Activated CD4-positive, alpha-beta memory T cell treated with anti-CD3 and anti-CD28 coated beads, Interleukin-2, amount 10 ng/mL, durations not matched to agents 7 days and 5 days (primary cell): ENCODE results near the gene NDUFA8. TPM values are rescaled to one million over a fixed set of nuclear protein-coding genes. Genes with fewer than 3 reads are reported as not detected.

ENCODE experiments used
- CTCF ChIA-PET: fragments of 350-600 bp; sonication (Branson Sonifier 250); formaldehyde crosslinking; loops from one replicate; lab custom pipeline; 2021; ENCODE audit warnings: antibody characterized with exemption, inconsistent platforms; lab: Charles Lee
- POLR2A ChIA-PET: fragments of 350-600 bp; sonication (Branson Sonifier 250); formaldehyde crosslinking; loops from one replicate; lab custom pipeline; 2021; ENCODE audit warnings: antibody characterized with exemption; lab: Charles Lee
- DNase-seq: peaks from one replicate; pipeline ENCODE4 v3.0.0-alpha.2; 2020
- H3K27ac Mint-ChIP-seq: one replicate; pipeline ENCODE4 v1.8.0; 2021; ENCODE audit warnings: mild to moderate bottlenecking, mixed read lengths
- H3K27me3 Mint-ChIP-seq: one replicate; pipeline ENCODE4 v1.8.0; 2021; ENCODE audit warnings: mixed read lengths
- H3K36me3 Mint-ChIP-seq: one replicate; pipeline ENCODE4 v1.8.0; 2021; ENCODE audit warnings: low read depth, mixed read lengths
- H3K4me1 Mint-ChIP-seq: one replicate; pipeline ENCODE4 v1.8.0; 2021; ENCODE audit warnings: mixed read lengths
- H3K4me3 Mint-ChIP-seq: one replicate; pipeline ENCODE4 v1.8.0; 2021; ENCODE audit warnings: mild to moderate bottlenecking, mixed read lengths
- H3K9me3 Mint-ChIP-seq: one replicate; pipeline ENCODE4 v1.8.0; 2021; ENCODE audit warnings: mixed read lengths
- total RNA-seq, 2 experiments: library from RNA; stranded (reverse); gene quantifications; one replicate each; pipeline ENCODE4 v1.2.3, GENCODE V29; 2021

NDUFA8 gene
- total RNA-seq, 2 experiments from 2014 or later: 36.1 to 37.0 TPM

DNA sequence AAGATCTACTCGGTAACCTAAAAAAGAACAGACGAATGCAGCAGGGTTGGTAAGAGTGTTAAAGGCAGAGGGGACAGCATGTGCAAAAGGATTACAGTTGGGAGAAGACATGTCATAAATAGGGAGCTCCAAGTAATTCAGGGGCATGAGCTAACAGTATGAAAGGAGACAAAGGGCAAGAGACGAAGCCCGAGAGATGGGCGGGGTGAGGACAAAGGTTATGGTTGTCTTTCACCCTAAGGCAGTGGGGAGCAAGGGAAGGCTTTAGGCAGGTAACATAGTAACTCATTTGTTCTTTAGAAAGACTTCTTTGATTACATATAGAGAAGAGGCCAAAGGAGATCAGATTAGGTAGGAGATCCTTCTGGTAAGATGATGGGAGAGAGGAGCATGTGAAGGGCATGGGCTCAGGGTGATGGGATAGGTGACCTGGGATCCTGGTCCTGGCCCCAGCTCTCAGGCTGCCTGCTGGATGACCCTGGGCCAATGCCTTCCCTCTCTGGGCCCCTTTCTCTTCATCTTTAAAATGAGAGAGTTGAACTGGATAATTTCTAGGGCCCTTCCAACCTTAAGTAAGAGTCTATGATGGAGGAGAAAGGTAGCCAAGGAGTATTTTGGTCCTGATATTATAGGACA, 19.6 kb upstream of the NDUFA8 start:
- DNase-seq: no peak
- Mint-ChIP-seq H3K4me1 (no peaks in the 10 kb centered on the region), H3K9me3 (no peaks in the 10 kb centered on the region), H3K27ac (no peak overlapping the region), H3K36me3 (no peaks in the 10 kb centered on the region), H3K4me3 (no peak overlapping the region), H3K27me3 (peaks cover 10% of the 10 kb centered on the region)
- ChIA-PET CTCF (no interaction called here), POLR2A (no interaction called here)

DNA sequence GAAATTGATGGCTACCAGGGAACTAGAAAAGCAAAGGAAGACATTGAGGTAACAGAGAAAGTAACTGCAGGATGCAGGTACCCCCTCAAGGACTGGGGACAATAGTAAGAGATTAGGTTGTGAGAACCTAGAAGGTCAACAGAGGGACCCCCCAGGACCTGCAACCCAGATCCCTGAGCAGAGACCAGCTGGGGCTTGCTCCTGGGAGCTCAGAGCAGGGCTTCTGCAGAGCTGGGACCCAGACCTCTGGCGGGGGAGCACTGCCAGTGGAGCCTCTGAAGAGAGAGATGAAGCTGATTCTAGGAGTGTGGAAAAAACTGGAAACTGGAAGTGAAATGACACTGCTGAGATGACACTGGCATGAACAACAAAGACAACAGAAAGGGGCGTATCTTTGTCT, 17.3 kb upstream of the NDUFA8 start:
- H3K27me3 Mint-ChIP-seq: peaks cover 21% of the 10 kb centered on the region
- H3K4me3 Mint-ChIP-seq: no peak overlapping the region
- H3K36me3 Mint-ChIP-seq: no peaks in the 10 kb centered on the region
- no peak overlapping the region for H3K27ac Mint-ChIP-seq
- POLR2A ChIA-PET: no interaction called here
- H3K4me1 Mint-ChIP-seq: no peaks in the 10 kb centered on the region
- no peak for DNase-seq
- H3K9me3 Mint-ChIP-seq: no peaks in the 10 kb centered on the region
- CTCF ChIA-PET: interaction anchor here (0.9 kb wide), 1 partner anchor 173 kb away, joined by 3 read pairs; no protein-coding TSS in a partner anchor

DNA sequence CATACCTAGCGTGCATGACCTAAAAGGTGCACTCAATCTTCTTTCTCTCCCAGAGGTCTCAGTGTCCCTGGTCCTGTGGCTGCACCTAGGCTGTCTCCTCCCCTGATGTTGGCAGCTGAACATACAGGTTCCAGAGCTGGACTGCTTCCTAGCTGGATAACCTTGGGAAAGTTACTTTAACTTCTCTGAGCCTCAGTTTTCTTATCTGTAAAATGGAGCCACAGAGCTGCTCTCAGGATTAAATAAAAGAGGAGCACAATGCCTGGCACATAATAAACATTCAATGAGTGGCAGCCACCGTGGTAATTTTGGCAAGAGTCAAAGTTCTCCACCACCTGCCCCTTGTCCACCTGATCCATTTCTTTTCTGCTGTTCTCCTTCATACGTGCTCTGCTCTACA, 14.1 kb upstream of the NDUFA8 start:
- no peak overlapping the region for H3K4me3 Mint-ChIP-seq
- CTCF ChIA-PET: no interaction called here
- POLR2A ChIA-PET: no interaction called here

DNA sequence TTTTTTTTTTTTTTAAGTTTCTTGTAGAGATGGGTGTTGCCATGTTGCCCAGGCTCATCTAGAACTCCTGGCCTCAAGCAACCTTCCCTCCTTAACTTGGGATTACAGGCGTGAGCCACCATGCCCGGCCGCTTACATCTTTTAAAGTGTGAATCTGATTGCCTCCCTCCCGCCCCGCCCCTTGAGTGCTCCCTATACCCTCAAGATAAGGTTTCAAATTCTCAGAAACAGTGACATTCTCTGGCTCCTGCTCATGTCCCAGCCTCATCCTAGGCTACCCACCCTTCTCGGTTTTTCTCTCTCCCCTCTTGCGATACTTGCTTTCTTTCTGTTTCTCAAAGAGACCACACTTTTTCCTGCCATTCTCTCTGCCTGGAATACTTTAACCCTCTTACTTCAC, 12.6 kb upstream of the NDUFA8 start:
- H3K27ac Mint-ChIP-seq: no peak overlapping the region
- ChIA-PET POLR2A (no interaction called here), CTCF (no interaction called here)
- H3K36me3 Mint-ChIP-seq: no peaks in the 10 kb centered on the region
- no peak overlapping the region for H3K4me3 Mint-ChIP-seq
- H3K4me1 Mint-ChIP-seq: no peaks in the 10 kb centered on the region
- peaks cover 22% of the 10 kb centered on the region for H3K27me3 Mint-ChIP-seq
- H3K9me3 Mint-ChIP-seq: no peaks in the 10 kb centered on the region
- DNase-seq: no peak

More for the DNA sequence above, 14.1 kb upstream of the NDUFA8 start:
- no peaks in the 10 kb centered on the region for H3K4me1 Mint-ChIP-seq
- DNase-seq: no peak
- no peak overlapping the region for H3K27ac Mint-ChIP-seq
- H3K9me3 Mint-ChIP-seq: no peaks in the 10 kb centered on the region
- H3K36me3 Mint-ChIP-seq: no peaks in the 10 kb centered on the region
- H3K27me3 Mint-ChIP-seq: peaks cover 20% of the 10 kb centered on the region

DNA sequence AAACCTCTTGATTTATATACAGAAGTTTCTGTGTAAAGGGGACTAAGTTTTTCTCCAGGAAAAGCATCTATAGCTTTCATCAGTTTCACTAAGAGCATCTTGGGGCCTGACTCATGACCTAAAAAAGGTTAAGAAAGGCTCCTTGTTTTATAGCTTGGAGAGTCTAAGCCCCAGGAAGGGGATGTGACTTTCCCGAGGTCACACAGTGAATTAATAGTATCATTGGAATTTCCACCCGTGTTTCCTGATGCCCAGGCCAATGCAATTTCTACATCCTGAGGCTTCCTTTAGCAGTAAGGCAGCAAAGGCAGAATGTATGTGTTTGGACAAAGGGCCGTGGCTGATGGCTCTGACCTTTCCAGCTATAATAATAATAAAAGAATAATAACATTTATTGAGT, 8.8 kb upstream of the NDUFA8 start:
- Mint-ChIP-seq H3K27me3 (peaks cover 34% of the 10 kb centered on the region), H3K27ac (no peak overlapping the region), H3K4me3 (no peak overlapping the region), H3K36me3 (no peaks in the 10 kb centered on the region), H3K4me1 (no peaks in the 10 kb centered on the region), H3K9me3 (no peaks in the 10 kb centered on the region)
- ChIA-PET CTCF (no interaction called here), POLR2A (no interaction called here)
- DNase-seq: no peak

DNA sequence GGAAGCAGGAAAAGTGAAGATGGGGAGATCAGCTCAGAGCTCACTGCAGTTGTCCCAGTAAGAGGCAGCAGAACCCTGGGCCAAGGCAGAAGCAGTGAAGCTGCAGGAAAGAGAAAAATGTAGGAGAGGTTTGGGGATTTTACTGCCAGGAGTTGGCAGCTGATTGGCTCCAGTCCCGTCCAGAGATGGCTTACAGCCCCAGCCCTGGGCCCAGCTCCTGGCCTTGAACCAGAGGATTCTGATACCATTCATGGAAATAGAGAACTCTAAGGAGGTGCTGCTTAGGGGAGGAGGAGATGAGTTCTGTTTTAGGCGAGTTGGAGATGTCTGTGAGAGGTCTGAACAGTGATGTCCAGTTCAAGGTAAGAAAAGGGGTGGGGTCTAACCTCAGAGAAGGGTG, 4.7 kb upstream of the NDUFA8 start:
- CTCF ChIA-PET: no interaction called here
- H3K27me3 Mint-ChIP-seq: peaks cover 41% of the 10 kb centered on the region
- POLR2A ChIA-PET: no interaction called here
- no peak overlapping the region for H3K4me3 Mint-ChIP-seq
- DNase-seq: no peak
- peaks cover 5% of the 10 kb centered on the region for H3K9me3 Mint-ChIP-seq
- H3K27ac Mint-ChIP-seq: no peak overlapping the region
- peaks cover 7% of the 10 kb centered on the region for H3K4me1 Mint-ChIP-seq
- peaks cover 2% of the 10 kb centered on the region for H3K36me3 Mint-ChIP-seq

DNA sequence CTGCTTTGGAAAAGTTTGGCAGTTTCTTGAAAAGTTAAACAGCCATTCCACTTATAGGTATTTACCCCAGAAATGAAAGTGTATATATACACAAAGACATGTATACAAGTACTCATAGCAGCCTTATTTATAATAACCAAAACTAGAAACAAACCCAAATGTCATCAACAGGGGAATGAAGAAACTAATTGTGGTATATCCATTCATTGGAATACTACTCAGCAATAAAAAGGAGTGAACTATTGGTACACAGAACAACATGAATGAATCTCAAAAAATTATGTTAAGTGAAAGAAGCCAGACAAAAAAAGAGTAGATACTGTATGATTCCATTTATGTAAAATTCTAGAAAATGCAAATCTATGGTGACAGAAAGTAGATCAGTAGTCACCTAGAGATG, 2.8 kb upstream of the NDUFA8 start:
- CTCF ChIA-PET: no interaction called here
- no peak for DNase-seq
- peaks cover 5% of the 10 kb centered on the region for H3K9me3 Mint-ChIP-seq
- H3K4me1 Mint-ChIP-seq: peaks cover 19% of the 10 kb centered on the region
- POLR2A ChIA-PET: no interaction called here
- peaks cover 5% of the 10 kb centered on the region for H3K36me3 Mint-ChIP-seq
- H3K27me3 Mint-ChIP-seq: peaks cover 35% of the 10 kb centered on the region
- no peak overlapping the region for H3K4me3 Mint-ChIP-seq
- no peak overlapping the region for H3K27ac Mint-ChIP-seq

DNA sequence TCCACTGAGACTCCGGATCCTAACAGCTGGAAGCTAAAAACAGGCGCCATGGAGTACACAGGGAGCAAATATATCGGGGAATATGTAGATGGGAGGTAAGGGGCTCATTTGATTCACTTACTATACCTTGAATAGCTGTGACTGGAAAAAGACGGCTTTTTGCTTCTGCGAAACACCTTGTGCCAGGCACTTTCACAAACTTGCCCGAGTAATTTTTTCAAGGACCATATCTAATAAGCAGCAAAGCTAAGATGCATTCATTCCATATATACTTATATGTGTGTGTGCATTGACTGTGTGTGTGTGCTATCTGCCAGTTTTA, 307 bp upstream of the NDUFA8 start:
- POLR2A ChIA-PET: interaction anchor here (1.4 to 2.5 kb wide), 2 partner anchors 18 to 105 kb away, joined by 3 to 14 read pairs; partner anchors contain the start of genes MRRF and RBM18
- H3K9me3 Mint-ChIP-seq: peaks cover 5% of the 10 kb centered on the region
- CTCF ChIA-PET: interaction anchor here (1.0 kb wide), 1 partner anchor 61 kb away, joined by 7 read pairs; no protein-coding TSS in a partner anchor
- peaks cover 24% of the 10 kb centered on the region for H3K4me1 Mint-ChIP-seq
- peaks cover 28% of the 10 kb centered on the region for H3K27me3 Mint-ChIP-seq
- DNase-seq: no peak
- H3K27ac Mint-ChIP-seq: peak overlapping the region; percentile 84
- H3K4me3 Mint-ChIP-seq: peak overlapping the region; percentile 97
- H3K36me3 Mint-ChIP-seq: peaks cover 5% of the 10 kb centered on the region

DNA sequence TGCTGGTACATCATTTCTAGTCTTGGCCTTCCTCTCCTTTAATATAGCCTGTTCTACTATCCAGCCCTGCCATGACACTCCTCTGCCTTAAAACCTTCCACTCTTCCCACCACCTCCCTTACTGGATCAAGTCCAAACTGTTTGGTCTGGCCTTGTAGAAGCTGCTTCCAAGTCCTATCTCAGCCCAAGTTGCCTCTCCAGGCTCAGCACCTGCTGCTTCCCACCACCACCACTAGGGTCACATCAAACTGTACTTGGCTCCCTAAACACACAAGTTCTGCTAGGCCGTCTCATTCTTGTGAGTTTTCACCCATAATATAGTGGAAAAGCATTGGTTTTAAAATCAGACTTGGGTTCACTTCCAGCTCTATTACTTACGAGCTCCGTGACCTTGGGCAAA, 1.4 kb downstream of the NDUFA8 start:
- H3K27ac Mint-ChIP-seq: no peak overlapping the region
- DNase-seq: peak; percentile 38

DNA sequence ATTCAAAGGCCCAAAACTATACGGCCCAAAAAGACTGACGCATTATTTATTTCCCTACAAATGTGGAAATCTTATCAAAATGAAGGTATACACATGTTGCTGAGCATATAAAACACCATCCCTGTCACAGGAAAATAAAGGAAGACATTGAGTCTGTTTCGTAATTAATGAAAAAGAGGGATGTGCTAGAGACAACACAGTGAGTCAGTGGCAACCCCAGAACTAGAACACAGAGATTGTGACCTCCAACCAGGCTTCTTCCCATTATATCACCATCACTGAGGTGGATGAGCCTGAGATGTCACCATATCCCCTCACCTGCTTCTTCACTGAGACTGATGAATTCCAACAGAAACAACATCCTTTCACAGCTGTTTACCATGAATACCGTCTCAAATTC, 3.8 kb downstream of the NDUFA8 start:
- CTCF ChIA-PET: interaction anchor here (1.8 to 3.7 kb wide), 3 partner anchors 10 to 194 kb away, joined by 4 to 19 read pairs (median 5); no protein-coding TSS in a partner anchor
- no peak overlapping the region for H3K4me3 Mint-ChIP-seq
- H3K36me3 Mint-ChIP-seq: peaks cover 5% of the 10 kb centered on the region
- H3K27me3 Mint-ChIP-seq: peaks cover 5% of the 10 kb centered on the region
- no peak overlapping the region for H3K27ac Mint-ChIP-seq
- DNase-seq: no peak
- POLR2A ChIA-PET: no interaction called here
- no peaks in the 10 kb centered on the region for H3K9me3 Mint-ChIP-seq
- peaks cover 26% of the 10 kb centered on the region for H3K4me1 Mint-ChIP-seq

More for the DNA sequence above, 1.4 kb downstream of the NDUFA8 start:
- Mint-ChIP-seq H3K4me3 (peak overlapping the region; percentile 40), H3K9me3 (peaks cover 5% of the 10 kb centered on the region), H3K4me1 (peaks cover 26% of the 10 kb centered on the region), H3K27me3 (peaks cover 18% of the 10 kb centered on the region), H3K36me3 (peaks cover 5% of the 10 kb centered on the region)
- ChIA-PET POLR2A (interaction anchor here (1.4 to 2.5 kb wide), 2 partner anchors 64 to 107 kb away, joined by 3 to 14 read pairs; partner anchors contain the start of genes MRRF and RBM18), CTCF (interaction anchor here (0.9 to 2.2 kb wide), 4 partner anchors 13 to 193 kb away, joined by 3 to 7 read pairs (median 4); no protein-coding TSS in a partner anchor)

DNA sequence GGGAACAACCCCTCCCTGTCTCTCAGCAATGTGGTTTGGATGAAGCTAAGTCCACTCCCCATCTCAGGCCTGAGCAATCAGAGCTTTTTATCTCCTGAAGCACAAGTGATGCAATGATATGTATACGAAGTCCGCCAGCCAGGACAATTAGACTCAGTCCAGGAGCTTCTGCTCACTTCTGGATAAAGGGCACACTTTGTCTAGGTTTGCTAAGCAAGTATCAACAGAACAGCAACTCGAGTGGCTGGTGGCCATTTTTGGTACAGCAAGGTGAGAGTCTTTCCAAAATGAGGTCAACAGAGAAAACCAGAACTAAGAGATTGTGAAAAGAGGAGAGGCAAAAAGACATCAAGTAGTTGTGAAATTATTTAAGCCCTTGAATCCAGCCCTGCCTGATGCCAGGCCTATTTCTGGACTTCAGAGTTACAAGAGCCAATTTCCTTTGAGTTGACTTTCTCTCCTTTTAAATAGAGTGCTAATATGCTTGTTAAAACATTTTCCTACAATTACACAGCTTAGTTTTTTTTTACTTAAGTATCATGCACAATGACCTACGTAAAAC, 8.2 kb downstream of the NDUFA8 start:
- H3K27me3 Mint-ChIP-seq: no peaks in the 10 kb centered on the region
- H3K27ac Mint-ChIP-seq: no peak overlapping the region
- no peak for DNase-seq
- no peak overlapping the region for H3K4me3 Mint-ChIP-seq
- CTCF ChIA-PET: interaction anchor here (1.7 kb wide), 1 partner anchor 26 kb away, joined by 5 read pairs; no protein-coding TSS in a partner anchor
- H3K36me3 Mint-ChIP-seq: peaks cover 18% of the 10 kb centered on the region
- POLR2A ChIA-PET: interaction anchor here (1.0 kb wide), 1 partner anchor 113 kb away, joined by 5 read pairs; the partner anchor contains the start of genes MRRF and RBM18
- H3K9me3 Mint-ChIP-seq: no peaks in the 10 kb centered on the region
- peaks cover 1% of the 10 kb centered on the region for H3K4me1 Mint-ChIP-seq

DNA sequence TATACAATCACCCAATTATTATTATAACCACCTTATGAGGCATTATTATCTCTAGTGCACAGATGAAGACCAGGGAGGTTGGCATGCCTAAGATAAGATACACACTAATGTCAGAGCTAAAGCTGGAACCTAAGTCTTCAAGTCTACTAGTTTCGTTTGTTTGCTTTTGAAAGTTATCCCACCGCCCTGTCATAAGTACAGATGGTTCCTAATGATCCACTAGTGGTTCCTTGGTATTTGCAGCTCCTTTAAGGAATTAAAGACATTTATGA, 14.1 kb downstream of the NDUFA8 start:
- no peaks in the 10 kb centered on the region for H3K27me3 Mint-ChIP-seq
- H3K4me3 Mint-ChIP-seq: no peak overlapping the region
- ChIA-PET CTCF (interaction anchor here (0.7 to 5.3 kb wide), 6 partner anchors 9 to 205 kb away, joined by 3 to 23 read pairs (median 6); no protein-coding TSS in a partner anchor), POLR2A (no interaction called here)
- DNase-seq: no peak
- H3K36me3 Mint-ChIP-seq: peaks cover 31% of the 10 kb centered on the region
- no peak overlapping the region for H3K27ac Mint-ChIP-seq
- H3K4me1 Mint-ChIP-seq: no peaks in the 10 kb centered on the region
- no peaks in the 10 kb centered on the region for H3K9me3 Mint-ChIP-seq

DNA sequence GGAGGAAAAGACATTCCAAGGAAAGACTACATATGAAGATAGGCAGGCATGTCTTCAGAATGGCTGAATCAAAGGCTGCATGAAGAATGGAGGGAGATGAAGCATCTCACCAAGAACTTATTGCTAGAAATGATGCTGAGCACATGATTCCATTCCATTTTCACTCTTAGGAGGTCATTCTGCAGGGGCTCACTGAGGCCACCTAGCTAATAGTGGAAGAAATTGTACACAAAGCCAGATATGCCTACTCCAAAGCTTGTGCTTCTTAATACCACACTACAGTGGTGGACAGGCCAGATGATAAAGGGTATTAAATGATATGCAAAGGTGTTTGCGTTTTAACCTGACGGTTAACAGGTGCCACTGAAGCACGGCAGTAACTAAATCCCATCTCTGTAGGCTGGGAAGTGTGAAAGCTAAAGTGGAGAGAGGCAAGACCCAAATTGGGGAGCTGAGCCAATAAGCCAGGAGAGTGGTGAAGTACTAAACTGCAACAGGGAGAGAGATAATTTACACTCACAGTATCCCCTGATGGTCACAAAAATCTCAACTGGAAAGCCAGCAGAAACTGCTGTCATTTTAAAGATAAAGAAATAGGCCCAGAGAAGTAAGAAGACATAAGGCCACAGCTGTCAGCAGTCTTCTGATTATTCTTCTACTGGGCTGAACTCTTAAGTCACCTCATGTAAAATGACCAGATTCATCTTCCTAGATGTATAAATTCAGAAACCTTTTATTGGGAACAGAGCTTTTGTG, 14.6 kb downstream of the NDUFA8 start:
- Mint-ChIP-seq H3K27me3 (no peaks in the 10 kb centered on the region), H3K36me3 (peaks cover 31% of the 10 kb centered on the region), H3K4me1 (no peaks in the 10 kb centered on the region), H3K27ac (no peak overlapping the region), H3K4me3 (no peak overlapping the region), H3K9me3 (no peaks in the 10 kb centered on the region)
- POLR2A ChIA-PET: no interaction called here
- CTCF ChIA-PET: interaction anchor here (0.7 to 5.3 kb wide), 6 partner anchors 10 to 205 kb away, joined by 3 to 23 read pairs (median 6); no protein-coding TSS in a partner anchor
- no peak for DNase-seq
